HepG2 (cell line): ENCODE data around the gene ZBTB14. TPM values are rescaled to one million over a fixed set of nuclear protein-coding genes. Genes with fewer than 3 reads are reported as not detected.

Source experiments
- ATAC-seq: fragments of 200-7000 bp; cut with Tn5 transposase; 3 replicates; pipeline ENCODE4 v1.9.1; 2020; ENCODE audit warnings: mild to moderate bottlenecking, moderate library complexity
- BruUV-seq: library from RNA; stranded (reverse); fragments of 400-500 nt; replicated peaks from 2 replicates; lab custom pipeline; 2021; lab: Mats Ljungman, UMichigan
- CTCF ChIA-PET: fragments of 300-600 bp; formaldehyde crosslinking; extraction: SDS; loops from one replicate; lab custom pipeline; 2021; ENCODE audit warnings: low total read pairs, inconsistent platforms, low intra/inter-chr PET ratio; lab: Yijun Ruan, JAX
- POLR2A ChIA-PET: fragments of 350-600 bp; sonication (Branson Sonifier 250); formaldehyde crosslinking; loops from one replicate; lab custom pipeline; 2020; ENCODE audit warnings: antibody characterized with exemption, inconsistent platforms; lab: Yijun Ruan, JAX
- DNase-seq: peaks from one replicate; pipeline ENCODE4 v3.0.0-alpha.2; 2015; ENCODE audit warnings: low spot score
- FAIRE-seq: peaks from 3 replicates; lab custom pipeline; 2011; peaks lifted over from hg19 to GRCh38; lab: Jason Lieb, UNC
- H2AFZ ChIP-seq: one replicate; pipeline ENCODE4 v1.6.1; 2011; ENCODE audit warnings: low read length, inconsistent platforms
- H3K27ac ChIP-seq: fragments of 300-600 bp; 3 replicates; pipeline ENCODE4 v1.8.0; 2011; ENCODE audit warnings: mixed run types, mild to moderate bottlenecking, mixed read lengths, low read length, inconsistent platforms; ENCODE audit not compliant: insufficient read depth; ENCODE audit errors: extremely low read length
- H3K27me3 ChIP-seq, 2 experiments: fragments of 200-600 bp in 1 of 2; 2 replicates in 1 of 2; 3 replicates in 1 of 2; pipeline versions ENCODE4 v1.6.0 to v1.8.0; 2011; ENCODE audit warnings: low read length in 2 of 2, mild to moderate bottlenecking in 2 of 2, moderate library complexity in 2 of 2, inconsistent platforms in 1 of 2; ENCODE audit not compliant: insufficient read depth in 2 of 2, control insufficient read depth in 1 of 2
- H3K36me3 ChIP-seq, 2 experiments: fragments of 200-600 bp in 1 of 2; replicated peaks in 1 of 2; 2 replicates in 1 of 2; 3 replicates in 1 of 2; pipeline versions ENCODE4 v1.5.1 to v1.8.0; 2011; ENCODE audit warnings: low read length in 2 of 2, inconsistent platforms in 1 of 2; ENCODE audit not compliant: insufficient read depth in 2 of 2, control insufficient read depth in 1 of 2
- H3K4me1 ChIP-seq: 2 replicates; pipeline ENCODE4 v1.5.1; 2012; ENCODE audit warnings: low read length, inconsistent platforms; ENCODE audit not compliant: insufficient read depth
- H3K4me2 ChIP-seq: 2 replicates; pipeline ENCODE4 v1.6.0; 2011; ENCODE audit warnings: low read depth, low read length, inconsistent platforms
- H3K4me3 ChIP-seq, 3 experiments: fragments of 200-600 bp in 1 of 3; sonication (generic), shearing (Covaris generic) in 1 of 3; replicated peaks in 1 of 3; 2 replicates each; pipeline ENCODE4 v1.5.1; 2011 to 2016; ENCODE audit warnings: low read length in 3 of 3, inconsistent platforms in 2 of 3, low read depth in 2 of 3, mild to moderate bottlenecking in 2 of 3, control low read depth in 1 of 3, mixed read lengths in 1 of 3; ENCODE audit not compliant: insufficient read depth in 1 of 3
- H3K79me2 ChIP-seq: one replicate; pipeline ENCODE4 v1.6.1; 2011; ENCODE audit warnings: low read length, inconsistent platforms; ENCODE audit not compliant: insufficient read depth
- H3K9ac ChIP-seq: 2 replicates; pipeline ENCODE4 v1.6.0; 2011; ENCODE audit warnings: mild to moderate bottlenecking, low read depth, low read length, inconsistent platforms; ENCODE audit not compliant: insufficient read depth
- H3K9me3 ChIP-seq: 2 replicates; pipeline ENCODE4 v1.5.1; 2012; ENCODE audit warnings: mild to moderate bottlenecking, low read length
- H4K20me1 ChIP-seq: 2 replicates; pipeline ENCODE4 v1.6.0; 2011; ENCODE audit warnings: inconsistent platforms, mild to moderate bottlenecking, low read length, moderate library complexity; ENCODE audit not compliant: insufficient read depth
- EP300 ChIP-seq, 3 experiments: sonication (generic) in 1 of 3; formaldehyde crosslinking in 1 of 3; IDR thresholded peaks; 2 replicates each; pipeline versions ENCODE4 v1.5.1 to v1.6.1; 2011 to 2020; ENCODE audit warnings: low read depth in 2 of 3, low read length in 2 of 3, borderline replicate concordance in 1 of 3, improper control_type of control experiment in 1 of 3, mild to moderate bottlenecking in 1 of 3, missing genetic modification reagents in 1 of 3, moderate library complexity in 1 of 3
- ISL2 ChIP-seq: sonication (generic); formaldehyde crosslinking; IDR thresholded peaks from 2 replicates; pipeline ENCODE4 v1.5.0; 2020; ENCODE audit warnings: missing genetic modification reagents
- MAZ ChIP-seq, 2 experiments: sonication (generic) in 1 of 2; formaldehyde crosslinking in 1 of 2; IDR thresholded peaks; 2 replicates each; pipeline versions ENCODE4 v1.5.0 to v1.6.1; 2012 to 2020; ENCODE audit warnings: low read depth in 2 of 2, mild to moderate bottlenecking in 2 of 2, borderline replicate concordance in 1 of 2, improper control_type of control experiment in 1 of 2, low read length in 1 of 2, missing genetic modification reagents in 1 of 2, moderate library complexity in 1 of 2
- MYNN ChIP-seq: sonication (generic); formaldehyde crosslinking; IDR thresholded peaks from 2 replicates; pipeline ENCODE4 v1.4.0; 2020; ENCODE audit warnings: mild to moderate bottlenecking, low read depth, missing genetic modification reagents
- SOX6 ChIP-seq, 2 experiments: fragments of 450-650 bp in 1 of 2; sonication (generic) in 1 of 2; formaldehyde crosslinking in 1 of 2; IDR thresholded peaks; 2 replicates each; pipeline versions ENCODE4 v1.4.0 to v1.6.1; 2017 to 2020; ENCODE audit warnings: antibody characterized with exemption in 1 of 2, mild to moderate bottlenecking in 1 of 2, missing genetic modification reagents in 1 of 2
- ZC3H4 ChIP-seq: sonication (generic); formaldehyde crosslinking; IDR thresholded peaks from 2 replicates; pipeline ENCODE4 v1.4.0; 2020; ENCODE audit warnings: missing genetic modification reagents, borderline replicate concordance
- ZMYM4 ChIP-seq: sonication (generic); formaldehyde crosslinking; IDR thresholded peaks from 2 replicates; pipeline ENCODE4 v1.8.1; 2023; ENCODE audit warnings: mild to moderate bottlenecking, missing genetic modification reagents
- ZNF563 ChIP-seq: sonication (generic); formaldehyde crosslinking; IDR thresholded peaks from 2 replicates; pipeline ENCODE4 v1.8.0; 2022; ENCODE audit warnings: mild to moderate bottlenecking, moderate library complexity, missing genetic modification reagents
- ZNF772 ChIP-seq: sonication (generic); formaldehyde crosslinking; IDR thresholded peaks from 2 replicates; pipeline ENCODE4 v1.5.0; 2020; ENCODE audit warnings: mild to moderate bottlenecking, missing genetic modification reagents
- WGBS: methylation state at CpG from one replicate; pipeline ENCODE4 v1.1.6; 2017; ENCODE audit warnings: low lambda C conversion rate; 5-methylcytosine and 5-hydroxymethylcytosine counted together
- in situ Hi-C: cut with HindIII; loops from 2 replicates; pipeline ENCODE4 v1.10.0; 2017; ENCODE audit warnings: low pct_unique_long_range_greater_than_20kb; ENCODE audit not compliant: extremely low pct_ligation_motif_present
- intact Hi-C: fragments of 100-400 bp; cut with micrococcal nuclease; formaldehyde crosslinking; loops from one replicate; pipeline ENCODE4 v1.10.0; 2022; ENCODE audit not compliant: unreplicated experiment
- polyA plus RNA-seq, 8 experiments: library from polyadenylated mRNA; depleted of rRNA in 3 of 8; stranded (reverse) in 7 of 8; unstranded in 1 of 8; fragments of >200 nt; fragmentation: Illumina TruSeq in 4 of 8; extraction: Trizol in 4 of 8; gene quantifications; 2 replicates each; pipeline versions ENCODE4 v1.2.1 to v1.2.3, GENCODE V29; 2011 to 2016; ENCODE audit warnings: low read depth in 4 of 8, missing spikeins in 1 of 8, mixed read lengths in 1 of 8; ENCODE audit not compliant: insufficient read depth in 1 of 8
- total RNA-seq, 5 experiments: library from RNA; depleted of rRNA; stranded (reverse); fragments of >200 nt; fragmentation: Illumina TruSeq; extraction: Trizol; gene quantifications; 2 replicates each; pipeline ENCODE4 v1.2.3, GENCODE V29; 2016; ENCODE audit warnings: low read depth in 1 of 5
- TF ChIP-seq, protein P1 (sequence below), 2 experiments: sonication (generic) in 1 of 2; formaldehyde crosslinking in 1 of 2; IDR thresholded peaks; 2 replicates each; pipeline versions ENCODE4 v1.4.0 to v1.6.1; 2018 to 2020; ENCODE audit warnings: missing genetic modification reagents in 2 of 2, borderline replicate concordance in 1 of 2, low read depth in 1 of 2, mild to moderate bottlenecking in 1 of 2, missing biosample characterization in 1 of 2
- TF ChIP-seq, protein P2 (sequence below): sonication (generic); formaldehyde crosslinking; IDR thresholded peaks from 2 replicates; pipeline ENCODE4 v1.4.0; 2020; ENCODE audit warnings: mild to moderate bottlenecking, missing genetic modification reagents, borderline replicate concordance

Gene ZBTB14
- total and polyA plus RNA-seq, 2 of the 13 experiments (the other 11 are each of a cell fraction or from before 2014, with no cell fraction given) = 8.0 to 14.4 TPM

DNA sequence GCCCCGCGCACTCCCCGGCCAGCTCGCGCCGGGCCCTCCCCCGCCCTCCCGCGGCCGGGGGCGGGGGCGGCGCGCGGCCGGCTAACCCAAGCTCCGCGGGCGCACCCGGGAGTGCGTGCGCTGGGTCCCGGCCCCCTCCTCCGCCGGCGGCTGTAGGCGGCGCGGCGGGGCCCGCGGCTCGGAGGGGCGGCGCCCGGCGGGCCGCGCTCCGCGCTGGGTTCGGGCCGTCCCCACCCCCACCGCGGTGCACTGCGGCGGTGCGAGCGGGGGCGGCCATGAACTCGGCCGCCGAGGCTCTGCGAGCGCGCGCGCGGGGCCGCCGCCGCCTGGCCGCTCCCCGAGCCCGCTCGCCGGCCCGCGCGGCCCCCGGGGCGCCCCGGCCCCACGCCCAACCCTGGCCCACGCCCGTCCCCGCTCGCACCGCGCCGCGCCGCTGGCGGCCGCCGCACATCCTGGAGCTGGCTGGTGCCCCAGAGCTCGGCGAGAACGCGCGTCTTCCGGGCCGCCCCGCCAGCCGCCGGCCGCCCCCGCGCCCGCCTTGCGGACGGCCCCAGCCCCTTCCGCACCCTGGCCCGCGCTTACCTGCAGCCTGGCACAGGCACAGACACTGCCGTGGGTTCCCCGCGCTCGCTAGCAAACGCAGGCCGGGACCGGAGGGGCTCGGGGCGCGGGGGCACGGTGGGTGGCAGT lies at the start of gene ZBTB14 (continued):
- TF ChIP-seq MAZ (IDR thresholded peaks at IDR 0.05; ENCODE audit: borderline replicate concordance, low read depth, low read length) = 0 out of 2 replicates have a peak, but pooled peaks have one; percentile 18
- 0 out of 2 replicates have a peak, but pooled peaks have one; percentile 15 for TF ChIP-seq MAZ (CRISPR knock-in tag; IDR thresholded peaks at IDR 0.05; ENCODE audit: low read depth)
- TF ChIP-seq ZC3H4 (CRISPR knock-in tag) = peak; percentile 83; the same call in 1 of the 2 replicates
- TF ChIP-seq ZNF563 (CRISPR knock-in tag) = peak; percentile 21; the same call in 1 of the 2 replicates
- no peak for TF ChIP-seq MYNN (CRISPR knock-in tag)
- TF ChIP-seq ZNF772 = no peak
- TF ChIP-seq, protein P1, sequence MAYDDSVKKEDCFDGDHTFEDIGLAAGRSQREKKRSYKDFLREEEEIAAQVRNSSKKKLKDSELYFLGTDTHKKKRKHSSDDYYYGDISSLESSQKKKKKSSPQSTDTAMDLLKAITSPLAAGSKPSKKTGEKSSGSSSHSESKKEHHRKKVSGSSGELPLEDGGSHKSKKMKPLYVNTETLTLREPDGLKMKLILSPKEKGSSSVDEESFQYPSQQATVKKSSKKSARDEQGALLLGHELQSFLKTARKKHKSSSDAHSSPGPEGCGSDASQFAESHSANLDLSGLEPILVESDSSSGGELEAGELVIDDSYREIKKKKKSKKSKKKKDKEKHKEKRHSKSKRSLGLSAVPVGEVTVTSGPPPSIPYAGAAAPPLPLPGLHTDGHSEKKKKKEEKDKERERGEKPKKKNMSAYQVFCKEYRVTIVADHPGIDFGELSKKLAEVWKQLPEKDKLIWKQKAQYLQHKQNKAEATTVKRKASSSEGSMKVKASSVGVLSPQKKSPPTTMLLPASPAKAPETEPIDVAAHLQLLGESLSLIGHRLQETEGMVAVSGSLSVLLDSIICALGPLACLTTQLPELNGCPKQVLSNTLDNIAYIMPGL (CRISPR knock-in tag; IDR thresholded peaks at IDR 0.05; ENCODE audit: borderline replicate concordance in 1 of 2, low read depth in 1 of 2) = 0 out of 4 replicates have a peak, but pooled peaks of 1 of the 2 experiments have one; percentile 12

DNA sequence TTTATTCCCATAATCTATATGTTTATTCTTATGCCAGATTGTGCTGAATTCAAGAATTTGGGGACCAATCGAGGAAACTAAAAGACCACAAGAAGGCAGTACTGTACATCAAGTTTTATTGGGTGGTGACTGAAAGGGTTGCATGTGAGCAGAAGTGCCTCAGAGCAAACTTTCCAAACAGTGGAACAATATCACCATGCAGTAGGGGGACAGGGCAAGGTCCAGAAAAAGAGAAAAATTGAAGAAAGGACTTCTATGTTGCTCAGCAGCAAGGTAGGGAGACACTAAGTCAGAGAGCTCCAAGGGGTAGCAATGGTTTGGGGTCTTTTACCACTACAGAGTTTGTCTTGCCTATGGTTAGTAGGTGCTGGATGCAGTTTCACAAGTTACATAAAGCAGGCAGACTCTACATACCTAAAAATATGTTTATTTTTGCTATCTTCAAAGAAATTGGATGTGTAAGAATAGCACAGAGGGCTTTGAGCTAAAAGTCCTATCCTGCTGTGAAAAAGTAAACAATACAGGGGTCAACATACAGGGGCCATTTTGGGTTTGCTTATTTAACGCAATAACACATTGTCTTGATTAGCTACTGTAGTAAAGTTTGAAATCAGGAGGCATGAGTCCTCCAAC lies 43.8 kb upstream of the ZBTB14 start:
- TSS peak; percentile 77 for BruUV-seq
- peak overlapping the region in 2 of 3 experiments; percentile 38 to 49; a peak in 2 of 6 replicates for H3K4me3 ChIP-seq
- FAIRE-seq = peak; percentile 70
- 4% methylated on average over 2 of the region's 2 CpGs for WGBS
- H3K9me3 ChIP-seq = no peaks in the 10 kb centered on the region
- no peaks in the 10 kb centered on the region for H3K27me3 ChIP-seq
- DNase-seq = peak; percentile 87
- peaks cover 42% of the 10 kb centered on the region for H3K4me1 ChIP-seq
- H2AFZ ChIP-seq = no peak overlapping the region
- CTCF ChIA-PET = no interaction called here
- no peaks in the 10 kb centered on the region for H4K20me1 ChIP-seq
- peak overlapping the region; percentile 92 for H3K27ac ChIP-seq
- peak; percentile 97 for ATAC-seq
- in situ Hi-C loops = no loop called here
- peak overlapping the region; percentile 68 for H3K4me2 ChIP-seq
- no peaks in the 10 kb centered on the region for H3K36me3 ChIP-seq
- peak overlapping the region; percentile 40; the same call in 1 of the 2 replicates for H3K9ac ChIP-seq
- POLR2A ChIA-PET = interaction anchor here (1.3 to 1.8 kb wide), 5 partner anchors 35 to 102 kb away, joined by 8 to 20 read pairs (median 11); partner anchors contain the start of gene ZBTB14
- intact Hi-C loops = loop anchor here (1.0 kb wide), 2 partner anchors 41 to 101 kb away; no protein-coding TSS in a partner anchor
- H3K79me2 ChIP-seq = no peaks in the 10 kb centered on the region
- no peak for TF ChIP-seq SOX6 (IDR thresholded peaks at IDR 0.05)
- TF ChIP-seq SOX6 (CRISPR knock-in tag; IDR thresholded peaks at IDR 0.05) = peak; percentile 97
- peak; percentile 82 for TF ChIP-seq ISL2 (CRISPR knock-in tag)
- TF ChIP-seq ZMYM4 = peak; percentile 60
- TF ChIP-seq EP300 (IDR thresholded peaks at IDR 0.05; ENCODE audit: low read depth in 2 of 2, low read length in 2 of 2) = peak; percentile 16 to 87; a peak in 3 of 4 replicates
- TF ChIP-seq EP300 (CRISPR knock-in tag; IDR thresholded peaks at IDR 0.05; ENCODE audit: borderline replicate concordance) = no peak
- TF ChIP-seq, protein P2, sequence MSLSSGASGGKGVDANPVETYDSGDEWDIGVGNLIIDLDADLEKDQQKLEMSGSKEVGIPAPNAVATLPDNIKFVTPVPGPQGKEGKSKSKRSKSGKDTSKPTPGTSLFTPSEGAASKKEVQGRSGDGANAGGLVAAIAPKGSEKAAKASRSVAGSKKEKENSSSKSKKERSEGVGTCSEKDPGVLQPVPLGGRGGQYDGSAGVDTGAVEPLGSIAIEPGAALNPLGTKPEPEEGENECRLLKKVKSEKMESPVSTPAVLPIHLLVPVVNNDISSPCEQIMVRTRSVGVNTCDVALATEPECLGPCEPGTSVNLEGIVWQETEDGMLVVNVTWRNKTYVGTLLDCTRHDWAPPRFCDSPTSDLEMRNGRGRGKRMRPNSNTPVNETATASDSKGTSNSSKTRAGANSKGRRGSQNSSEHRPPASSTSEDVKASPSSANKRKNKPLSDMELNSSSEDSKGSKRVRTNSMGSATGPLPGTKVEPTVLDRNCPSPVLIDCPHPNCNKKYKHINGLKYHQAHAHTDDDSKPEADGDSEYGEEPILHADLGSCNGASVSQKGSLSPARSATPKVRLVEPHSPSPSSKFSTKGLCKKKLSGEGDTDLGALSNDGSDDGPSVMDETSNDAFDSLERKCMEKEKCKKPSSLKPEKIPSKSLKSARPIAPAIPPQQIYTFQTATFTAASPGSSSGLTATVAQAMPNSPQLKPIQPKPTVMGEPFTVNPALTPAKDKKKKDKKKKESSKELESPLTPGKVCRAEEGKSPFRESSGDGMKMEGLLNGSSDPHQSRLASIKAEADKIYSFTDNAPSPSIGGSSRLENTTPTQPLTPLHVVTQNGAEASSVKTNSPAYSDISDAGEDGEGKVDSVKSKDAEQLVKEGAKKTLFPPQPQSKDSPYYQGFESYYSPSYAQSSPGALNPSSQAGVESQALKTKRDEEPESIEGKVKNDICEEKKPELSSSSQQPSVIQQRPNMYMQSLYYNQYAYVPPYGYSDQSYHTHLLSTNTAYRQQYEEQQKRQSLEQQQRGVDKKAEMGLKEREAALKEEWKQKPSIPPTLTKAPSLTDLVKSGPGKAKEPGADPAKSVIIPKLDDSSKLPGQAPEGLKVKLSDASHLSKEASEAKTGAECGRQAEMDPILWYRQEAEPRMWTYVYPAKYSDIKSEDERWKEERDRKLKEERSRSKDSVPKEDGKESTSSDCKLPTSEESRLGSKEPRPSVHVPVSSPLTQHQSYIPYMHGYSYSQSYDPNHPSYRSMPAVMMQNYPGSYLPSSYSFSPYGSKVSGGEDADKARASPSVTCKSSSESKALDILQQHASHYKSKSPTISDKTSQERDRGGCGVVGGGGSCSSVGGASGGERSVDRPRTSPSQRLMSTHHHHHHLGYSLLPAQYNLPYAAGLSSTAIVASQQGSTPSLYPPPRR (CRISPR knock-in tag) = peak; percentile 84
